GM12878 (cell line): ENCODE measurements around the gene RSPO4. TPM values are rescaled to one million over a fixed set of nuclear protein-coding genes. Genes with fewer than 3 reads are reported as not detected.

Experiments used
- ATAC-seq: fragments of 200-7000 bp; cut with Tn5 transposase; 3 replicates; pipeline ENCODE4 v1.9.1; 2020; ENCODE audit warnings: mild to moderate bottlenecking, moderate library complexity
- BruUV-seq: library from RNA; stranded (reverse); fragments of 400-500 nt; replicated peaks from 2 replicates; lab custom pipeline; 2021; lab: Mats Ljungman, UMichigan
- CTCF ChIA-PET: fragments of 300-600 bp; sonication (Branson Sonifier 250); formaldehyde crosslinking; extraction: SDS; loops from one replicate; lab custom pipeline; 2021; ENCODE audit warnings: inconsistent platforms; lab: Yijun Ruan, JAX
- POLR2A ChIA-PET: fragments of 350-600 bp; formaldehyde crosslinking; extraction: SDS; loops from one replicate; lab custom pipeline; 2021; ENCODE audit warnings: inconsistent platforms; lab: Charles Lee
- RAD21 ChIA-PET: fragments of 300-600 bp; sonication (Branson Sonifier 250); formaldehyde crosslinking; loops from one replicate; lab custom pipeline; 2023; ENCODE audit warnings: antibody characterized with exemption; ENCODE audit not compliant: unreplicated experiment; lab: Charles Lee
- SMC1A ChIA-PET: fragments of 300-600 bp; sonication (Branson Sonifier 250); formaldehyde crosslinking; loops from one replicate; lab custom pipeline; 2023; ENCODE audit not compliant: unreplicated experiment, uncharacterized antibody; lab: Charles Lee
- DNase-seq: peaks from one replicate; pipeline ENCODE4 v3.0.0-alpha.2; 2011; ENCODE audit warnings: low read depth, low spot score
- FAIRE-seq: peaks from 3 replicates; lab custom pipeline; 2011; peaks lifted over from hg19 to GRCh38; lab: Jason Lieb, UNC
- H2AFZ ChIP-seq: 2 replicates; pipeline ENCODE4 v1.6.0; 2011; ENCODE audit warnings: low read depth, low read length, control low read depth; ENCODE audit not compliant: control insufficient read depth
- H3K27ac ChIP-seq: 2 replicates; pipeline ENCODE4 v1.5.1; 2011; ENCODE audit warnings: control low read depth; ENCODE audit not compliant: control insufficient read depth, insufficient read depth
- H3K27me3 ChIP-seq, 2 experiments: replicated peaks in 1 of 2; 2 replicates each; pipeline versions ENCODE4 v1.6.0 to v1.6.1; 2011; ENCODE audit warnings: low read length in 1 of 2; ENCODE audit not compliant: control insufficient read depth in 2 of 2, insufficient read depth in 2 of 2
- H3K36me3 ChIP-seq, 2 experiments: 2 replicates each; pipeline ENCODE4 v1.5.1; 2011; ENCODE audit warnings: low read length in 1 of 2; ENCODE audit not compliant: control insufficient read depth in 2 of 2, insufficient read depth in 2 of 2
- H3K4me1 ChIP-seq: 2 replicates; pipeline ENCODE4 v1.6.1; 2011; ENCODE audit warnings: mild to moderate bottlenecking, low read length, moderate library complexity, mixed read lengths; ENCODE audit not compliant: control insufficient read depth, insufficient read depth
- H3K4me2 ChIP-seq: 2 replicates; pipeline ENCODE4 v1.6.0; 2011; ENCODE audit warnings: control low read depth; ENCODE audit not compliant: control insufficient read depth, insufficient read depth
- H3K4me3 ChIP-seq: fragments of 200-600 bp; sonication (generic); 2 replicates; pipeline ENCODE4 v1.5.1; 2016
- H3K79me2 ChIP-seq: 2 replicates; pipeline ENCODE4 v1.6.0; 2011; ENCODE audit warnings: low read length; ENCODE audit not compliant: control insufficient read depth, insufficient read depth
- H3K9ac ChIP-seq: 2 replicates; pipeline ENCODE4 v1.8.0; 2011; ENCODE audit warnings: low read length, control low read depth, mixed read lengths; ENCODE audit not compliant: control insufficient read depth, insufficient read depth
- H3K9me3 ChIP-seq: replicated peaks from 3 replicates; pipeline ENCODE4 v1.5.1; 2011; ENCODE audit warnings: mild to moderate bottlenecking, low read length; ENCODE audit not compliant: control insufficient read depth, insufficient read depth
- H4K20me1 ChIP-seq: 2 replicates; pipeline ENCODE4 v1.6.0; 2011; ENCODE audit not compliant: control insufficient read depth, insufficient read depth
- BHLHE40 ChIP-seq, 2 experiments: fragments of 450-650 bp in 1 of 2; IDR thresholded peaks; 2 replicates each; pipeline ENCODE4 v1.6.1; 2011 to 2017; ENCODE audit warnings: low read depth in 2 of 2, borderline replicate concordance in 1 of 2, improper control_type of control experiment in 1 of 2, low read length in 1 of 2, mild to moderate bottlenecking in 1 of 2
- CEBPB ChIP-seq, 2 experiments: fragments of 150-350 bp in 1 of 2; IDR thresholded peaks; 2 replicates each; pipeline ENCODE4 v1.6.1; 2012 to 2014; ENCODE audit warnings: low read depth in 2 of 2, low read length in 2 of 2, borderline replicate concordance in 1 of 2, inconsistent platforms in 1 of 2
- EED ChIP-seq: sonication (generic); IDR thresholded peaks from 2 replicates; pipeline ENCODE4 v1.6.1; 2016; ENCODE audit warnings: antibody characterized with exemption, low read depth
- IRF4 ChIP-seq: IDR thresholded peaks from 2 replicates; pipeline ENCODE4 v1.6.1; 2011; ENCODE audit warnings: low read depth, low read length
- KDM1A ChIP-seq: fragments of 200-600 bp; sonication (generic); IDR thresholded peaks from 2 replicates; pipeline ENCODE4 v1.6.1; 2016; ENCODE audit warnings: borderline replicate concordance
- KLF5 ChIP-seq: fragments of 450-650 bp; IDR thresholded peaks from 2 replicates; pipeline ENCODE4 v1.6.1; 2014; ENCODE audit warnings: mild to moderate bottlenecking; ENCODE audit not compliant: partially characterized antibody
- POLR2AphosphoS2 ChIP-seq: IDR thresholded peaks from 2 replicates; pipeline ENCODE4 v1.6.1; 2011; ENCODE audit warnings: low read depth, mild to moderate bottlenecking, low read length, improper control_type of control experiment, moderate library complexity
- SP1 ChIP-seq: IDR thresholded peaks from one replicate; pipeline ENCODE4 v1.6.1; 2011; ENCODE audit warnings: low read depth, low read length
- WRNIP1 ChIP-seq: IDR thresholded peaks from 2 replicates; pipeline ENCODE4 v1.6.1; 2011; ENCODE audit warnings: low read depth, low read length, improper control_type of control experiment, borderline replicate concordance
- ZSCAN29 ChIP-seq: fragments of 450-650 bp; IDR thresholded peaks from 2 replicates; pipeline ENCODE4 v1.6.1; 2017; ENCODE audit warnings: mild to moderate bottlenecking, moderate library complexity
- WGBS: methylation state at CpG from one replicate; pipeline ENCODE4 v1.1.6; 2016; ENCODE audit warnings: low lambda C conversion rate; ENCODE audit not compliant: insufficient replicate concordance, insufficient coverage; ENCODE audit errors: missing lambda C conversion rate; 5-methylcytosine and 5-hydroxymethylcytosine counted together
- in situ Hi-C: fragments of 300-500 bp; cut with MboI; formaldehyde crosslinking; loops from 9 replicates; pipeline ENCODE4 v1.14.3; 2018; ENCODE audit warnings: mixed read lengths
- intact Hi-C: fragments of 100-400 bp; cut with micrococcal nuclease; formaldehyde crosslinking; loops from one replicate; pipeline ENCODE4 v1.14.2; 2022; ENCODE audit not compliant: unreplicated experiment
- polyA plus RNA-seq, 11 experiments: library from polyadenylated mRNA; depleted of rRNA in 4 of 11; unstranded in 6 of 11; stranded (reverse) in 5 of 11; fragments of >200 nt; fragmentation: Nextera tagmentation in 4 of 11; fragmentation: Illumina TruSeq in 1 of 11; extraction: Ambion mirVana in 4 of 11; extraction: Trizol in 1 of 11; gene quantifications; 1 replicate in 1 of 11; 2 replicates in 10 of 11; pipeline versions ENCODE4 v1.2.1 to v1.2.3, GENCODE V29; 2011 to 2016; ENCODE audit warnings: inconsistent platforms in 2 of 11, missing spikeins in 2 of 11, low read depth in 1 of 11
- total RNA-seq, 4 experiments: library from RNA; depleted of rRNA in 3 of 4; stranded (reverse); fragments of >200 nt in 3 of 4; fragmentation: Illumina TruSeq in 1 of 4; extraction: Trizol in 1 of 4; gene quantifications; 2 replicates each; pipeline versions ENCODE4 v1.2.1 to v1.2.3, GENCODE V29; 2013 to 2021
- TF ChIP-seq, protein P1 (sequence below): fragments of 450-650 bp; formaldehyde crosslinking; IDR thresholded peaks from 2 replicates; pipeline ENCODE4 v1.5.0; 2022; ENCODE audit warnings: mild to moderate bottlenecking, missing genetic modification characterization

The RSPO4 gene
- total and polyA plus RNA-seq, 10 of the 15 experiments (the other 5 are each of a cell fraction or from before 2014, with no cell fraction given): 0.06 TPM; not detected in 9

GRCh38 chr20:1002682-1003561 lies 811 bp upstream of the RSPO4 start:
- WGBS: 30% methylated on average over 12 of the region's 12 CpGs
- Histone ChIP-seq H3K27ac (no peak overlapping the region), H3K4me1 (no peaks in the 10 kb centered on the region)
- FAIRE-seq: no peak
- TF ChIP-seq, protein P1, sequence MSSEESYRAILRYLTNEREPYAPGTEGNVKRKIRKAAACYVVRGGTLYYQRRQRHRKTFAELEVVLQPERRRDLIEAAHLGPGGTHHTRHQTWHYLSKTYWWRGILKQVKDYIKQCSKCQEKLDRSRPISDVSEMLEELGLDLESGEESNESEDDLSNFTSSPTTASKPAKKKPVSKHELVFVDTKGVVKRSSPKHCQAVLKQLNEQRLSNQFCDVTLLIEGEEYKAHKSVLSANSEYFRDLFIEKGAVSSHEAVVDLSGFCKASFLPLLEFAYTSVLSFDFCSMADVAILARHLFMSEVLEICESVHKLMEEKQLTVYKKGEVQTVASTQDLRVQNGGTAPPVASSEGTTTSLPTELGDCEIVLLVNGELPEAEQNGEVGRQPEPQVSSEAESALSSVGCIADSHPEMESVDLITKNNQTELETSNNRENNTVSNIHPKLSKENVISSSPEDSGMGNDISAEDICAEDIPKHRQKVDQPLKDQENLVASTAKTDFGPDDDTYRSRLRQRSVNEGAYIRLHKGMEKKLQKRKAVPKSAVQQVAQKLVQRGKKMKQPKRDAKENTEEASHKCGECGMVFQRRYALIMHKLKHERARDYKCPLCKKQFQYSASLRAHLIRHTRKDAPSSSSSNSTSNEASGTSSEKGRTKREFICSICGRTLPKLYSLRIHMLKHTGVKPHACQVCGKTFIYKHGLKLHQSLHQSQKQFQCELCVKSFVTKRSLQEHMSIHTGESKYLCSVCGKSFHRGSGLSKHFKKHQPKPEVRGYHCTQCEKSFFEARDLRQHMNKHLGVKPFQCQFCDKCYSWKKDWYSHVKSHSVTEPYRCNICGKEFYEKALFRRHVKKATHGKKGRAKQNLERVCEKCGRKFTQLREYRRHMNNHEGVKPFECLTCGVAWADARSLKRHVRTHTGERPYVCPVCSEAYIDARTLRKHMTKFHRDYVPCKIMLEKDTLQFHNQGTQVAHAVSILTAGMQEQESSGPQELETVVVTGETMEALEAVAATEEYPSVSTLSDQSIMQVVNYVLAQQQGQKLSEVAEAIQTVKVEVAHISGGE: no peak
- TF ChIP-seq KDM1A (no peak), BHLHE40 (IDR thresholded peaks at IDR 0.05; ENCODE audit: borderline replicate concordance in 1 of 2, low read depth in 2 of 2, low read length in 1 of 2) (no peak), EED (no peak), POLR2AphosphoS2 (no peak), IRF4 (no peak), WRNIP1 (no peak), KLF5 (no peak), ZSCAN29 (no peak), CEBPB (IDR thresholded peaks at IDR 0.05; ENCODE audit: borderline replicate concordance in 1 of 2, low read depth in 2 of 2, low read length in 2 of 2) (no peak), SP1 (no peak)
- TF ChIP-seq, all 136 proteins: peak for 0
- no peaks in the 10 kb centered on the region for H4K20me1 ChIP-seq
- no peak for ATAC-seq
- no peak overlapping the region for H3K9ac ChIP-seq
- peaks cover 8 to 18% of the 10 kb centered on the region in 2 experiments for H3K27me3 ChIP-seq
- RAD21 ChIA-PET: no interaction called here
- intact Hi-C loops (no loop called here), in situ Hi-C loops (no loop called here)
- CTCF ChIA-PET: no interaction called here
- no peaks in the 10 kb centered on the region for H3K9me3 ChIP-seq
- no peaks in the 10 kb centered on the region for H3K79me2 ChIP-seq
- no peak overlapping the region for H3K4me3 ChIP-seq
- no TSS peak for BruUV-seq
- DNase-seq: no peak
- POLR2A ChIA-PET: no interaction called here
- H2AFZ ChIP-seq: no peak overlapping the region
- no peak overlapping the region for H3K4me2 ChIP-seq
- H3K36me3 ChIP-seq: no peaks in the 10 kb centered on the region
- SMC1A ChIA-PET: no interaction called here
